ENCODE data around the gene IMPA2. TPM values are rescaled to one million over a fixed set of nuclear protein-coding genes. Genes with fewer than 3 reads are reported as not detected.

IMPA2 gene
- total RNA-seq, 1 experiment from 2014 or later, result 12.8 TPM

- peaks cover 29% of the 10 kb centered on the region for H3K4me1 Mint-ChIP-seq (ENCODE audit: insufficient read depth, unreplicated experiment)
- intact Hi-C loops (cut with micrococcal nuclease), result loop anchor here (1.0 kb wide), 1 partner anchor 35 kb away; the partner anchor contains the start of gene IMPA2
- BruUV-seq (replicated peaks), result TSS peak; percentile 68
- H3K27ac Mint-ChIP-seq (ENCODE audit: low read depth, unreplicated experiment), result peak overlapping the region; percentile 95
- DNase-seq (ENCODE audit: unreplicated experiment), result peak; percentile 49
- no peak for TF ChIP-seq CTCF (IDR thresholded peaks at IDR 0.05; ENCODE audit: unreplicated experiment)
- no peaks in the 10 kb centered on the region for H3K9me3 Mint-ChIP-seq (ENCODE audit: unreplicated experiment)
- peak overlapping the region; percentile 66 for H3K4me3 Mint-ChIP-seq (ENCODE audit: unreplicated experiment)
- ChIA-PET POLR2A (interaction anchor here (0.6 to 4.5 kb wide), 19 partner anchors 9 to 431 kb away, joined by 3 to 77 read pairs (median 4); partner anchors contain the start of genes AFG3L2 and IMPA2), CTCF (interaction anchor here (0.6 to 20.4 kb wide), 5 partner anchors 8 to 78 kb away, joined by 3 to 458 read pairs (median 4); no protein-coding TSS in a partner anchor)
- H3K27me3 Mint-ChIP-seq (ENCODE audit: insufficient read depth, unreplicated experiment), result no peaks in the 10 kb centered on the region
- no peaks in the 10 kb centered on the region for H3K36me3 Mint-ChIP-seq (ENCODE audit: insufficient read depth, unreplicated experiment)
Observed at GRCh38 chr18:11946756-11947155, 34.6 kb upstream of the IMPA2 start.

GRCh38 chr18:11947214-11948191 is 33.8 kb upstream of the IMPA2 start:
- Mint-ChIP-seq H3K9me3 (ENCODE audit: unreplicated experiment) (no peaks in the 10 kb centered on the region), H3K4me1 (ENCODE audit: insufficient read depth, unreplicated experiment) (peaks cover 30% of the 10 kb centered on the region), H3K27me3 (ENCODE audit: insufficient read depth, unreplicated experiment) (no peaks in the 10 kb centered on the region), H3K4me3 (ENCODE audit: unreplicated experiment) (peak overlapping the region; percentile 66), H3K36me3 (ENCODE audit: insufficient read depth, unreplicated experiment) (no peaks in the 10 kb centered on the region), H3K27ac (ENCODE audit: low read depth, unreplicated experiment) (peak overlapping the region; percentile 95)
- intact Hi-C loops (cut with micrococcal nuclease), result loop anchor here (1.0 kb wide), 1 partner anchor 34 kb away; the partner anchor contains the start of gene IMPA2
- ChIA-PET POLR2A (interaction anchor here (0.6 to 4.5 kb wide), 22 partner anchors 8 to 430 kb away, joined by 3 to 77 read pairs (median 4); partner anchors contain the start of genes AFG3L2 and IMPA2), CTCF (interaction anchor here (0.5 to 20.4 kb wide), 3 partner anchors 11 to 94 kb away, joined by 3 to 458 read pairs (median 11); no protein-coding TSS in a partner anchor)
- TF ChIP-seq CTCF (IDR thresholded peaks at IDR 0.05; ENCODE audit: unreplicated experiment), result no peak
- no TSS peak for BruUV-seq (replicated peaks)
- DNase-seq (ENCODE audit: unreplicated experiment), result peak; percentile 98

GRCh38 chr18:11948852-11949523 is 32.3 kb upstream of the IMPA2 start:
- Mint-ChIP-seq H3K27ac (ENCODE audit: low read depth, unreplicated experiment) (peak overlapping the region; percentile 24), H3K4me3 (ENCODE audit: unreplicated experiment) (no peak overlapping the region), H3K27me3 (ENCODE audit: insufficient read depth, unreplicated experiment) (no peaks in the 10 kb centered on the region), H3K9me3 (ENCODE audit: unreplicated experiment) (no peaks in the 10 kb centered on the region), H3K36me3 (ENCODE audit: insufficient read depth, unreplicated experiment) (no peaks in the 10 kb centered on the region), H3K4me1 (ENCODE audit: insufficient read depth, unreplicated experiment) (peaks cover 30% of the 10 kb centered on the region)
- intact Hi-C loops (cut with micrococcal nuclease), result no loop called here
- DNase-seq (ENCODE audit: unreplicated experiment), result no peak
- ChIA-PET POLR2A (interaction anchor here (4.5 kb wide), 1 partner anchor 32 kb away, joined by 77 read pairs; the partner anchor contains the start of gene IMPA2), CTCF (interaction anchor here (0.6 to 20.4 kb wide), 5 partner anchors 9 to 295 kb away, joined by 3 to 458 read pairs (median 3); no protein-coding TSS in a partner anchor)
- no peak for TF ChIP-seq CTCF (IDR thresholded peaks at IDR 0.05; ENCODE audit: unreplicated experiment)
- BruUV-seq (replicated peaks), result no TSS peak
